Measurements from ENCODE around the gene FPR1. TPM values are rescaled to one million over a fixed set of nuclear protein-coding genes. Genes with fewer than 3 reads are reported as not detected.

The FPR1 gene
- total RNA-seq, 1 donor from 2014 or later: 0.49 TPM

GRCh38 chr19:51702825-51703574, 48.7 kb downstream of the FPR1 start:
- Mint-ChIP-seq H3K36me3 (ENCODE audit: low read depth) (peaks cover 20% of the 10 kb centered on the region), H3K27ac (no peak overlapping the region), H3K4me1 (peaks cover 33% of the 10 kb centered on the region), H3K4me3 (peak overlapping the region; percentile 88), H3K27me3 (peaks cover 23% of the 10 kb centered on the region), H3K9me3 (no peaks in the 10 kb centered on the region)
- TF ChIP-seq, protein P1, sequence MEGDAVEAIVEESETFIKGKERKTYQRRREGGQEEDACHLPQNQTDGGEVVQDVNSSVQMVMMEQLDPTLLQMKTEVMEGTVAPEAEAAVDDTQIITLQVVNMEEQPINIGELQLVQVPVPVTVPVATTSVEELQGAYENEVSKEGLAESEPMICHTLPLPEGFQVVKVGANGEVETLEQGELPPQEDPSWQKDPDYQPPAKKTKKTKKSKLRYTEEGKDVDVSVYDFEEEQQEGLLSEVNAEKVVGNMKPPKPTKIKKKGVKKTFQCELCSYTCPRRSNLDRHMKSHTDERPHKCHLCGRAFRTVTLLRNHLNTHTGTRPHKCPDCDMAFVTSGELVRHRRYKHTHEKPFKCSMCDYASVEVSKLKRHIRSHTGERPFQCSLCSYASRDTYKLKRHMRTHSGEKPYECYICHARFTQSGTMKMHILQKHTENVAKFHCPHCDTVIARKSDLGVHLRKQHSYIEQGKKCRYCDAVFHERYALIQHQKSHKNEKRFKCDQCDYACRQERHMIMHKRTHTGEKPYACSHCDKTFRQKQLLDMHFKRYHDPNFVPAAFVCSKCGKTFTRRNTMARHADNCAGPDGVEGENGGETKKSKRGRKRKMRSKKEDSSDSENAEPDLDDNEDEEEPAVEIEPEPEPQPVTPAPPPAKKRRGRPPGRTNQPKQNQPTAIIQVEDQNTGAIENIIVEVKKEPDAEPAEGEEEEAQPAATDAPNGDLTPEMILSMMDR (IDR thresholded peaks at IDR 0.05): no peak
- ATAC-seq (ENCODE audit: low read depth): no peak
- intact Hi-C loops (cut with micrococcal nuclease): loop anchor here (1.0 to 5.0 kb wide), 4 partner anchors 74 to 366 kb away; no protein-coding TSS in a partner anchor
- DNase-seq: no peak
- ChIA-PET POLR2A (interaction anchor here (0.6 to 2.0 kb wide), 6 partner anchors 12 to 869 kb away, joined by 3 to 11 read pairs (median 3); partner anchors contain the start of genes SIGLEC10, SIGLEC6 and ZNF614), CTCF (interaction anchor here (1.3 to 1.6 kb wide), 2 partner anchors 46 to 75 kb away, joined by 4 to 8 read pairs; no protein-coding TSS in a partner anchor)

DNA sequence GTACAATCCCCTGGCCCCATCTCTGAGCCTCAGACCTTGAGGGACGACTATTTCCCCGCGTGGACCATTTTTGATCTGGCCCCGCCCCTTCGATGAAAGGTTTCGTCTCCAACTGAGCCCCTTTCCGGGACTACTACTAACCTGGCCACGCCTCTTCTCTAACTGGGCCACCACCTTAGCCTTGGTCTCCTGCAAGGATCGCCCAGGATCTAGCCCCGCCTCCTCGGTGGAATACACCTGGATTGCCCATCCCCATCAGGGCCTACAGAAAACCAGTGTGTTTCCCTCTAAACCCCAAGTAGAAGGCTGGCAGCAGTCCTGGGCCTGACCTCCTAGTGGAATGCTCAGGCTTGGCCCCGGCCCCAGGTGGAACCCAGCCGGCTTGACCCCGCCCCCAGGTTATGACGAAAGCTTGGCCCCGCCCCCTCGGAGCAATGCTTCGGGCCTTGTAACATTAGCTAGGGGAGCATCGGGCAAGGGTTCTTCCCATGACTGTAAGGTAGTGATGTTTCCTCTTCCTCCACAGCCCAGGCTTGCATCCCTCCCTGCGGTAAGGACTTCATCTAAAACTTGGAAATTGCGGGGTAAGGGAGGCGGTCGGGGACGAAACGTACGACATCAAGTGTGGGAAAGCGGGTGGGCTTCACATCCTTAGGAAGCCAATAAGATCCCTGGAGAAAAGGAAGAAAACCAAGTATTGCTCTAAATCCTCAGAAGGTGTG, 49.4 kb downstream of the FPR1 start:
- POLR2A ChIA-PET: interaction anchor here (1.2 kb wide), 1 partner anchor 335 kb away, joined by 3 read pairs; no protein-coding TSS in a partner anchor
- DNase-seq: peak; percentile 33
- Mint-ChIP-seq H3K27me3 (peaks cover 26% of the 10 kb centered on the region), H3K36me3 (ENCODE audit: low read depth) (peaks cover 18% of the 10 kb centered on the region), H3K4me3 (peak overlapping the region; percentile 88), H3K9me3 (no peaks in the 10 kb centered on the region), H3K27ac (peak overlapping the region; percentile 46), H3K4me1 (peaks cover 33% of the 10 kb centered on the region)
- no peak for ATAC-seq (ENCODE audit: low read depth)
- intact Hi-C loops (cut with micrococcal nuclease): loop anchor here (5.0 kb wide), 3 partner anchors 75 to 365 kb away; no protein-coding TSS in a partner anchor
- TF ChIP-seq, protein P1 (IDR thresholded peaks at IDR 0.05): no peak
- CTCF ChIA-PET: no interaction called here

GRCh38 chr19:51701468-51702100, 50.1 kb downstream of the FPR1 start:
- Mint-ChIP-seq H3K27me3 (peaks cover 26% of the 10 kb centered on the region), H3K9me3 (no peaks in the 10 kb centered on the region), H3K27ac (no peak overlapping the region), H3K4me1 (peaks cover 33% of the 10 kb centered on the region), H3K4me3 (no peak overlapping the region), H3K36me3 (ENCODE audit: low read depth) (peaks cover 14% of the 10 kb centered on the region)
- ATAC-seq (ENCODE audit: low read depth) (no peak), DNase-seq (no peak)
- ChIA-PET CTCF (interaction anchor here (1.6 kb wide), 1 partner anchor 41 kb away, joined by 4 read pairs; no protein-coding TSS in a partner anchor), POLR2A (no interaction called here)
- TF ChIP-seq, protein P1 (IDR thresholded peaks at IDR 0.05): no peak
- intact Hi-C loops (cut with micrococcal nuclease): loop anchor here (5.0 kb wide), 3 partner anchors 76 to 364 kb away; no protein-coding TSS in a partner anchor

- Mint-ChIP-seq H3K4me1 (peaks cover 16% of the 10 kb centered on the region), H3K27ac (no peak overlapping the region), H3K9me3 (no peaks in the 10 kb centered on the region), H3K4me3 (no peak overlapping the region), H3K36me3 (ENCODE audit: low read depth) (peaks cover under 1% of the 10 kb centered on the region), H3K27me3 (peaks cover 38% of the 10 kb centered on the region)
- intact Hi-C loops (cut with micrococcal nuclease): no loop called here
- TF ChIP-seq, protein P1 (IDR thresholded peaks at IDR 0.05): no peak
- DNase-seq (no peak), ATAC-seq (ENCODE audit: low read depth) (no peak)
- ChIA-PET CTCF (no interaction called here), POLR2A (no interaction called here)
Observed at GRCh38 chr19:51699170-51699569, 52.5 kb downstream of the FPR1 start.

All from activated B cell treated with CpG ODN at 0.5 μM for 24 hours (primary cell).